ENCODE results near the gene C10orf67.
"Not testable (repeated sequence)": the region's sequence is repeated elsewhere in the genome, so short reads cannot be mapped to it uniquely, and the experiment has no call there.

C10orf67 gene

DNA sequence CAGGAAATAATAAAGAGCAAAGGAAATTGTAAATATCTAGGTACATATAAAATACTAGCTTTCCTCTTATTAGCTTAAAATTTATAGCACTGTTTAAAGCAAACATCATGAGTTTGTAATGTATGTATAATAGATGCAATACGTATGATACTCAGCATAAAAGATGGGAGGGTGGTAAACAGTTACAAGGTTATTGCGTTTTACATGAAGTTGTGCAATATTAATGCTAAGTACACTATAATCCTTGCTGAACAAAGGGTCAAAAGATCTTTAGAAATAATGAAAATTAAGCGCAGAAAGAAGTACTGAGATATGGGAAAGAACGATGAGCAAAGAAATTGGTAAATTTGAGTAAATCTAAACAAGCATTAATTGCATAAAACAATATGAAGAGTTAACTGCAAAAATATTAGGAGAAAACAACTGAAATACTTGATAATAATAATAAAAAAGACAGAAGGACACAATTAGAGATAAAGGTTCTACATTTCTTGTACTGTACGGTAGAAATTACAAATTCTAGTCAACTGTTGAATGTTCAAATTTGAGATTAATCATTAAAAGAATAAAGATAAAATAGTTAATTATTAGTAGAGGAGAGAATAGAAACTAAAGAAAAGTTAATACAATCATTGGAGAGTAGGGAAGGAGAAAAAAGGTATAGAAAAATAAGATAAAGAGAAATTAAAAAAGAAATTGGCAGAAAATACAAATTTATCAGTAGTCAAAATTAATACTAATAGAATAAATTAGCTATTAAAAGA, 17.9 kb downstream of the C10orf67 start:
- DNase-seq: no peak

DNA sequence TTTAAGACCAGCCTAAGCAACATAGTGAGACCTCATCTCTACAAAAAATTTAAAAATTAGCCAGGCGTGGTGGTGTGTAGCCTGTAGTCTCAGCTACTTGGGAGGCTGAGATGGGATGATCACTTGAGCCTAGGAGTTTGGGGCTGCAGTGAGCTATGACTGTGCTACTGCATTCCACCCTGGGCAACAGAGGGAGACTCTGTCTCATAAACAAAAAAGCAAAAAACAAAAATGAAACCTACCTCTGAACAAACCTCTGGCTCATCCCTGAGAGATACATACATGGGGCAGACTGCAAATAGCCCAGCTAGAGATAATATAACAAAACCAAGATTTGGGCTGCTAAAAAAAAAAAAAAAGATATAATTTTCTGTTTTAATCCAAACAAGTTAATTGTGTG, 19.5 kb downstream of the C10orf67 start:
- DNase-seq: no peak

DNA sequence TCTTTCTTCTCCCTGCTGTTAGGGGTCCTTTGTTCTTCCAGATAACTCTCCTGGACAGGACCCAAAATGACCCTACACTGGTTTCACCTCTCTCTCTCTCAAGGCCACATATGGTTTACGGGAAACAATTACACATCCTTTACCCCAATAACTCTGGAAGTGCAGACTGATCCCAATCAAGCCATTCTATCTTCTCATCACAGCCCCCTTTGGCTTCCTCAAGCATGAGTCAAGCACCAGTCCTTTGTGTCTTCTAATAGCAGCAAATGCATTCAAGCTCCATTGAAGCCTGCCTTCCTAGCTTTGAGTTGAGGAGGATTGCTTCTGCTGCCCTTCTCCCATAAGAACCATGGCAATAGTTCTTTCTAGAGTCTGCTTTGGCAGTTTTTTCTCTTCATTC, 20.2 kb downstream of the C10orf67 start:
- no peak for DNase-seq

DNA sequence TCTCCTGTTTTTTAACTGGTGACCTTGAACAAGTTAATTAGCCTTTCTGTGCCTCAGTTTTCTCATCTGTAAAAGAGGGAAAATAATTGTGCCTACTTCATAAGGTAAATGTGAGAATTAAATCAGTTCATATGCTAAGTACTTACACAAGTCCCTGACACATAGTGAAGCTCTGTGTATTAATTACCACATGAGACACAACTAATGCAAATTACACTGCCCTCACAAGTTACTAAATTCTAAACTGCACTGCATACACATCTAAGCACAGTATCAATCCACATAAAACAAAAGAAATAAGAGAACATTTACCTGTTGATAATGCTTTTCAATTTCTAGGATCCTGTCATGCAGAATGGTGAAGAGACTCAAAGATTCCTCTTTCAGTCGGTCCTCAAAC, 22.5 kb downstream of the C10orf67 start:
- DNase-seq: no peak

DNA sequence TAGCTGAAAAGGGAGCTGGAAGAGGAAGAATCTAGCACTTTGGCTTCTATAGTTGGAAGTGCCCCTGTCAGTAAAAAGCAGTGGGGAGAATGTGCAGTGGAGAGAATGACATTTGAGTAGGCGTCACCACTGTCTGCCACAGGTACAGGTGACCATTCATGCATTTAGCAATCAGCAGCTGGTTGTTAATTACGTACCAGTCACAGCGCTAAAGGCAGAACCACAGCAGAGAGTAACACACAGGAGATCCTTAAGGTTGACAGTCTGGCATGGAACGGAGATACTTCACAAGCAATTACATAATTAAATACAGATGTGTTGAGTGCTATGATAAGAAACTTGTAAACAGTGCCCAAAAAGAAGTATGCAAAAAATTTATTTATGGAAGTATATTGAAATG, 24.8 kb downstream of the C10orf67 start:
- DNase-seq: no peak

DNA sequence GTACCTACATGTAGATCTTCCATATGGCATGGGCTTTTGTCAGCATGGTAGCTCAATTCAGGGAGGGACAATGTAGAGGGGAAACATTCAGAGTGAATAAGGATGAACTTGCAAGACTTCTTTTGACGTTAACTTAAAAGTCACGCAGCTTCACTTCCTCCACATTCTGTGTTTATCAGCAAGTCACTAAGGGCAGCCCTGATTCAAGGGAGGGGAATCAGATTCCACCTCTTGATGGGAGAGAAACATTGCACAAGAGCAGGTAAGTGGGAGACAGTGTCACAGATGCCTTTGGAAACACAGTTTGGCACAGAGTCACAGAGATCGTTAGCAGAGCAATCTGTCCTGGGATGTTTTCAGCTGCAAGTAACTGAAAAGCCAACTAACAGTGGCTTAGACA, 26.2 kb downstream of the C10orf67 start:
- no peak for DNase-seq

DNA sequence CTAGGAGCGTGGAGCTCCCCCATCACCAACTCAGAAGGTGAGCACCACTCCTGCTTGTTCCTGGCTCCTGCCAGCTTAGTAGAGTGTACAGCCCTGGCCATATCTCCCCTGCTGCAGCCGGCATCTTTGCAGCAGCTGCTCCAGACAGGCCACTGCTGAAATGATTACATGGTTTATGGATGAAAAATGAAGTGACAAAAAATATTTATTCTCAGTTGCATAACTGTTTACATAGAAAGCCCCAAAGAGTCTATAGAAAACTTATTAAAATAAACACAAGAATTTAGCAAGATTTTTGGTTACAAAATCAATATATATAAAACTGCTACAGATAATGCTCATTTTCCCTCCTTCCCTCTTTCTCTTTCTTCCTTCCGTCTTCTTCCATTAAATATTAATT, 27.2 kb downstream of the C10orf67 start:
- DNase-seq: no peak

DNA sequence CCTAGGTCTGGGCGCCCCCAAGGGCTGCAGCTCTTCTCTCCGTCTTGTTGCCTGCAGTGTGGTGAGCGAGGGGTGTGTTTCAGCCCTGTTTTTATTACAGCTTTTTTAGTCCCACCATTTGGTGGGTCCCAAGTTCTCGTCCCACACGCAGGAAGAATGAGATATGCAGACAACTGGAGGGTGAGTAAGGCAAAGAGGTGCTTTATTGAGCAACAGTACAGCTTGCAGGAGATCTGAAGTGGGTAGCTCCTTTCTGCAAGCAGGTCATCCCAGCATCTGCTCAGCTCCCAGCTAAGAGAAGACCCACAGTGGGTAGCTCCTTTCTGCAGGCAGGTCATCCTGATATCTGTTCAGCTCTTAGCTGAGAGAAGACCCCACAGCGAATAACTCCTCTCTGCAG, 28.2 kb downstream of the C10orf67 start:
- DNase-seq: no peak

DNA sequence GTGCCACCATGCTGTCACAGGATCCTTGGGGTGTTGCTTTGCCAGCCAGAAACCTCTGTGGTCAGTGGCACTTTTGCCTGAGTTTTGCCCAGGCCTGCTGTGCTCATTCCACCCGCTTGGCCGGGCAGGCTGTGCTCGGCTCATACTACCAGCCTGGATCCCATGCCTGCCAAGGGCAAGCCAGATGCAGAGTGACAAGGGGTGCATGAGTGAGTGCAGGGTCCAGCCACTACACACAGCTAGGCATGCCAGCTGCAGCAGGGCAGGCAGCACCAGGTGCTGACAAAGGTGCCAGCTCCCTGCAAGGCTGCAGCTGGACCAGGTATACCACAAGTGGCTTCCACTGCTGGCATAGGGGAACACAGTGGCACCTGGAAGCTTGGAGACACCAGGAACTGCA, 28.6 kb downstream of the C10orf67 start:
- no peak for DNase-seq

DNA sequence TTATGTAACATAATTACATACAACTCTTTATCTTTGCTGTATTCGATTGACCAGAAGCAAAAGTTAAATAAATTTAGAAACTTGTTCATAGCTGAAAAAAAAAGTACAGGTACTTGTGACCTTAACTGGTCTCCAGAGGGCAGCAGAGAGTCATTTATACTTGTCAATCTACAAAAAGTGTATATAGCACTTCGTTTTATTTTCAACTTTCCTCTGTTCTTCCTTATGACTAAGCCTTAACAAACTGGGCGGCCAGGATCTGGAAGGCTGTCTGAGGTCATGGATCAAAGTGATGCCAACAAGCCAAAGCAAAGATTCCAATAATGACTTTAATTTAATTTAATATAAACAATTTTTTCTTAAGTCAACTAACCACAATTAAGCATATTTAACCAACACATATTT, 29.8 kb downstream of the C10orf67 start:
- DNase-seq: peak in 11 of 51 donors; percentile 2 to 71 (median 29)

DNA sequence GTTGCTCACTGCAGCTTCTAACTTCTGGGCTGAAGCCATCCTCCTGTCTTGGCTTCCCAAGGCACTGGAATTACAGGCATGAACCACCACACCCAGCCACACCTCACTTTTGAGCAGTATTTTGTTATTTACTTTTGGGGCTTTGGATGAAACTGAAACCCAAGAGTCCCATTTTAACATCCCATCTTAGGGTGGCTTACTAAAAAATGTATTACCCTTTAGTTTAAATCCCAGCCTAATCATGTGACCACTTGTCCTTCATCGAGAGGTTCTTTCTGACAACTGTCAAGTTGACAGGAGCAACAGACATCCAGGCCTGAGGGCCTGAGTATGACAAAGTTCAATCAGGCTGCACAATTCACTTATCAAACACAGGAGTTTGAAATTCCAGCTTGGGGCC, 33.6 kb downstream of the C10orf67 start:
- no peak for DNase-seq

DNA sequence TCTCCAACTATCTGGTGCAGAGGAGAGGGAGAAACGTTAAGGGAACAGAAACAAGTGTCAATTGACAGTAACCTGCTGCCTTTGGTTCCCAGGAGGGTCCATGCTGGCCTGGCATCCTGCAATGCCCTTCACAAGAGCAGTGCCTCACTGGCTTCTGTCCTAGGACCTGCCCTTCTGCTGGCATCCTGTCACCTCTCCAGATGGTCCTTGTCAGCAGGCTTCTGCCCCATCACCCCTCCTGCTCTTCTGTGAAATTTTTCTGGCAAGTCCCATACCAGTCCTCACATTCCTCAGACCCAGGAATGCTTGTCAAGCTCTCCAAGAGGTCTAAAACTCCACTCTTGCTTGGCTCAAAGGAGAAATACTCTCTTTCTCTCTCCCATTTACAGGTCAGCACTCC, 34.2 kb downstream of the C10orf67 start:
- DNase-seq: no peak

DNA sequence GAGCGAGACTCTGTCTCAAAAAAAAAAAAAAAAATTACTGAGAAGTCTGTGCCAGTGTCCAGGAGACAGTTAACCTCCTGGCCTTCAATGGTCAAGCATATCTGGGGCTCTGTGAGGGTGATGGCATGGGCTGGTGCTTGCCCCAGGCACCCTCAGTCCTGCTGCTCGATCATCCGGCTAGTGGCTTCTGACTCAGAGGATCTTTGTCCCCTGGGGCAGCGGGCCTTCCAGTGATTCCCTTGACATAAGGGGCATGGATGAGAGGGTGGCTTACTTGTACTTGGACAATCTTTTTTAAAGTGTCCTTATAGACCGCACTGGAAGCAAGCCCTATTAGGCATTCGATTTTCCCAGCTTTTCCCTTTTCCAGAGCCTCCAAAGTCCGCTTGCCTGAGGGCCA, 44.6 kb downstream of the C10orf67 start:
- DNase-seq: not testable (repeated sequence)

DNA sequence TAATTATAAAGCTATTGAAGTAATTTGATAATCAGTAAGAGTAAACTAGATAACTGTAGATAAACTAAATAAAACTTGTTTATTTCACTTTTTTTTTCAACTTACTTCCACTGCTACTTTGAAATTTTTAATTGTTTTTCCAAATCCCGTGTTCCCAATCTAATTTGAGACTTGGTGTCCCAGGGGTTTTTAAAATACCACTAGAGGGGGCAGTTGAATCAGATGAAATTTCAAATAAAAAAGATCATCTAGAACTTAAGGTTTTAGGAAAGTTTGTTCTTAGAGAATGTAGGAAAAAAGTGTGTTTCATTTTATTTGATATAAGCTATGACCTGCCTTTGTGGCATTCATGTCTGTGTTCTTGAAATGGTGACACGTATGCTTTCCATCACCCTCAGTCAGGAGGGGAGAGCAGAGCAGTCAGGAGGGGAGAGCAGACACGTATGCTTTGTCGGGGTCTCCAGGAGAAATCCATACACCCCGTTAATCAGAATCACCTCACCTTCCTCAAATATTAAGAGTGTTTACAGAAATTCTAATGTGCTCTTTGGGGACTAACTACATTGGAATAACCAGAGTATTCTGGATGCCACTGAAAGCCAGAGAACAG, 49.9 kb downstream of the C10orf67 start:
- peak in 1 of 51 donors; percentile 10 for DNase-seq

DNA sequence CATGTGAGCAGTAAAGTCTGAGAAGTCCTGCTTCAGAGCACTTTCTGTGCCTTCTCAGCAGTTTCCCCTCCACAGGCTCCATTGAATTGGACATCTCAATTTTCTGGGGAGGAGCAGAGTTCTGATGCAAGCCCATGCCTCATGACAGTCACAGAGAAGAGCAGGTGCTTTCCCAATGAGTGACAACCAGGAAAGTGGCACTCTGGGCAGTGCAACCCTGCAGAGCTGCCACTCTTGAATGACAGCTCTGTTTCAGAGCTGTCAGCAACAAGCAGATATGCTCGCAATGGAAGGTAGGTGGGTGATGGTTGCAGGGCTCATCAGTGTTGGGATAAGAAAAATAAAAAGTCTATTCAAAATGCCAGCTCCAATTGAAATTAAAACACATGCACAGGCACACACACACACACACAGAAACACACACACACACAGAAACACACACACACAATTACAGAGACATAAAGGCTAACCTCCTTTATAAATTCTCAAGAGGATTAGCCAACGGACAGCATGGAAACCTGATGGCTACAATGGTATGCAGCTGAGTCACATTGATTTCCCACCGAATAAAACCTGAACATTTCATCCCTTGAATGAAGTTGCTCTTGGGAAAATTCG, 50.5 kb downstream of the C10orf67 start:
- no peak for DNase-seq

DNA sequence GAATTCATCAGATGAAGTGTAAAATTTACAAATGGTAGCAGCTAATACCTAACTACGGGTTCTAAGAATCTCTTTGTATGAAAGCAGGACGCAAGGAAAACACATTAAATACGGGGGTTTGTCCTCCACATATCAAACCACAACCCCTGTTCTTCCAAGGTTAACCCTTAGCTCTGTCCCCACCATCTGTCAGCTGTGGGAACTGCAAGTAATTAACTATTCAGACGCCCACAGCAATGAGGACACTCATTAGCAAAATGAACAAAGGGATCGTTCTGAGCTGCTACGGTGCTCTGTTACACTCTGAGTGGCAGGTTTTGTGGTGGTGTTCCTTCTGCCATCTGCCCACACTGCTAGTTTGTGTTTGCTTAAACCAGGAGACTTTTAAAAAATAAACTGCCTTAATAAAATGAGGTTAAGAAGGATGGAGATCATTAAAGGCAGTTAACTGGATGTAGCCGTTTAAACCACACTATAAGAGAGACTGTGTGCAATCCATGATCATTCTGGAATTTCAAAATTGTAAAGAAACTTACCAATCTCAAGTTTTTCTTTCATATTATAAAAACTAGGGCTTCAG, 51.4 kb downstream of the C10orf67 start:
- DNase-seq: peak in 19 of 51 donors; percentile 1 to 55 (median 14)

DNA sequence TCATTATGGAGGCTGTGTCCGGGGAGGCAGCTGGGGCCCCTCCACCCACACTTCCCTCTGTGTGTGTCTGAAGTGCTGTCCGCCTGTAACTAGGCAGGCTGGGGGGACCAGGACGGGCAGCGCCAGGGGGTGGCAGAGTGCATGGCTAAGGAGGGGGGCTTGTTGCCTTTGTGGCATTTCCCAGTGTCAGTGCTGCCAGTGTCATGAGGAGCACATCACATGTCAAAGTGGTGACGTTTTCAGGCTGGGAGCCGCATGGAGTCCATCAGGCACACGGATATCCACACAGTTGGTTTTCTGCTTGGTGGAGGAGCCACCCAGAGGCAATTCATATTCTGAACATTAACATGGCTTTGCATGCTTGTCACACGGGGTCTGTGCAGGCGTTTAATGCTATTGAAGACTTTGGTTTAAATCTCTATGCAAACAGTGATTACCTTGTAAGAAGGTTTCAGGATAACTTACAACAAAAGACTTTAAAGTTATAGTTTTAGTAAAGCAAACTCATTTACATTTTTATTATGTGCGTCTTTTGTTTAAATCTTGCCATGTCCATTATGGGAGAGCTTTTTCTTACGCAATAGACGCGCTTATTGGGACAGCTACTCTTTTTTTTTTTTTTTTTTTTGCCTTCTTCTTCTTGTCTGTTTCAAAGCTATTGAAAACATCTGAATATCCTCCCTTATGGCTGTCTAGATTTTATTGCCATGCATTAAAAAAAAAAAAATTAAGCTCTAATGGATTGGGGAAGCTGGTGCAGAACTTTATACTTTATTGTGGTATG, 52.9 kb downstream of the C10orf67 start:
- DNase-seq: peak in 23 of 51 donors; percentile 2 to 50 (median 10)

DNA sequence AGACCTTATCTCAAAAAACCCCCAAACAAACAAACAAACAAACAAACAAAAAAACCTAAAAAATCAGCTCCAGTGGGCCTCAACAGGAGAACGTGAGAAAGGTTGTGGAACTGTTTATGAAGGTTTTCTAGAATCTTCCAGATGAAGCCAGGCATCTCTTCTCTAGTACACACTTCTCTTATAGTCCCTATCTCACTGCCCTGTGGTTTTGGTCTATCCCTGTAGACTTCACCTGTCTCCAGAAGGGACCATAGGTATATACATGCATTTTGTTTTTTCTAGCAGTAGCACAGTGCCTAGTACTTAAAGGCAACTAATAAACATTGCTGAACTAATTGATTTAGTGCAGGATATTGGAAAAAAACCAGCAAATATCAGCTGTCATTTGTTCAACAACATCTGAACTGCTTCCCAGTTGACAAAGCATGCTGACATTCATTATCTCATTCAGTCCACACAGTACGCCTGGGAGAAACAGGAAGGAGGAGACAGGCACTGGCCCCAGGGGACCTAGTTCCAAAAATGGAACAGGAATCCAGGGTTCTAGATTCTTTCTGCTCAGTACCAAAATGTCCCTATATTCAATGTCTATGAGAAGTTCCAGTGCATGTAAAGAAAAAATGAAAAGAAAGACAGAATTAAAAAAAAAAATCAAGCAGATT, 59.8 kb downstream of the C10orf67 start:
- DNase-seq: no peak

DNA sequence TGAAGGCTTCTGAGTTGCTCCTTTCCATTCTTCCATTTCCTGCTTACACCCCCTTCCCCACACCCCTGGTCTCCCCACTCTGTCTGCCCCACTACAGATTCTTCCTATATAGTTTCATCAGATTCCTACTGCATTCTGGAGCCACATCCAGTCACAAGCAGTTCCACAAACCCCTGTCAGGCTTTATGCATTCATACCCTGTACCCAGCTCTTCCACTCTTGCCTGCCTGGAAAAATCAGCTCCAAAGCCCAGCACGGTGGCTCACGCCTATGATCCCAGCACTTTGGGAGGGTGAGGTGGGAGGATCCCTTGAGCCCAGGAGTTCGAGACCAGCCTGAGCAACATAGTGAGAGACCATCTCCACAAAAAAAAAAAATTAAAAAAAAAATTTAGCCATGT, 60.4 kb downstream of the C10orf67 start:
- no peak for DNase-seq

DNA sequence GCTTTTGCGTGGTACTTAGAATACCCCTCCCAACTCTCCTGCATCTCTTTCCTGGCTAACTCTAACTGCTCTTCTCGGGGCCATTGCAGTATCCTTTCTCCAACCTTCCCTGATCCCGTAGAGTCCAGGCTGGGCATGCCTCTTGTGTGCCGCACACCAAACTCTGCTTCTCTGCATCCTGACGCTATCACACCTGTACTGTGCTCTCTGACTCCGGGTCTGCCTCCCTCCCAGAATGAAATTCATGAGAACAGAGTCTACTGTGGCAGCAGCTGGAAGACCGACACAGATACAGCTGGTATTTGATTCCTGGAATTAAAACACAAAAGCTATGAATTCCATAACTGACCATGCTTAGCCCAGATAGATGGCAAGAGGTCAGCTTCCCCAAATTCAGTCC, 60.9 kb downstream of the C10orf67 start:
- no peak for DNase-seq

DNA sequence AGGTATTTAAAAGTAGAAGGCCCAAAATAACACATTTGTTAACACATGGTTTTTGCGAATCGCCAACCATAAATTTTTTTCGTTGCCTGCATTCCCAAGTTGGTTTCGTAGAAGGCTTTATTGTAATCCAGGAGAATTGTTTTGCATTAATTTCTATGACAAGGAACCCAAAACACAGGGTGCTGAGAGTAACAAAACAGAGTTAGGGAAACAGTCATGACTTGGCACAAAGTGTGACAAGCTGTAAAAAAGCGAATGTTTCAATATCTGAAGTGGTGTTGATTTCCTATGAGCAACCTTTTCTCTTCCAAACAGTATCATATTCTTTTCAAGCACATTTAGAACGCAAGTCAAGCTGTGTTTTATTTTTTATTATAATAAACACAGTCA, 63.6 kb downstream of the C10orf67 start:
- no peak for DNase-seq

All from hypothalamus (tissue), 51 donors.